Measurements from ENCODE around the gene PPID.

PPID gene

DNA sequence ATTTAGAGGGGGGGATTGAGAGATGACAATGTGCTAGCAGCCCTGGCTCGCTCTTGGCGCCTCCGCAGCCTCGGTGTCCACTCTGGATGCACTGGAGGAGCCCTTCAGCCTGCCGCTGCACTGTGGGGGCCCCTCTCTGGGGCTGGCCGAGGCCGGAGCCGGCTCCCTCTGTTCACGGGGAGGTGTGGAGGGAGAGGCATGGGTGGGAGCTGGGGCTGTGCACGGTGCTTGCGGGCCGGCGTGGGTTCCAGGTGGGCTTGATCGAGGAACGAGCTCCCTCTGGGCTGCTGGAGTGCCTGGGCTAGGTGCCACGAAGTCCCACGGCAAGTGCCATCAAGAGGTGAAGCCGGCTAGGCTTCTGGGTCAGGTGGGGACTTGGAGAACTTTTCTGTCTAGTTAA, 58.4 kb downstream of the PPID start:
- no peak for DNase-seq

DNA sequence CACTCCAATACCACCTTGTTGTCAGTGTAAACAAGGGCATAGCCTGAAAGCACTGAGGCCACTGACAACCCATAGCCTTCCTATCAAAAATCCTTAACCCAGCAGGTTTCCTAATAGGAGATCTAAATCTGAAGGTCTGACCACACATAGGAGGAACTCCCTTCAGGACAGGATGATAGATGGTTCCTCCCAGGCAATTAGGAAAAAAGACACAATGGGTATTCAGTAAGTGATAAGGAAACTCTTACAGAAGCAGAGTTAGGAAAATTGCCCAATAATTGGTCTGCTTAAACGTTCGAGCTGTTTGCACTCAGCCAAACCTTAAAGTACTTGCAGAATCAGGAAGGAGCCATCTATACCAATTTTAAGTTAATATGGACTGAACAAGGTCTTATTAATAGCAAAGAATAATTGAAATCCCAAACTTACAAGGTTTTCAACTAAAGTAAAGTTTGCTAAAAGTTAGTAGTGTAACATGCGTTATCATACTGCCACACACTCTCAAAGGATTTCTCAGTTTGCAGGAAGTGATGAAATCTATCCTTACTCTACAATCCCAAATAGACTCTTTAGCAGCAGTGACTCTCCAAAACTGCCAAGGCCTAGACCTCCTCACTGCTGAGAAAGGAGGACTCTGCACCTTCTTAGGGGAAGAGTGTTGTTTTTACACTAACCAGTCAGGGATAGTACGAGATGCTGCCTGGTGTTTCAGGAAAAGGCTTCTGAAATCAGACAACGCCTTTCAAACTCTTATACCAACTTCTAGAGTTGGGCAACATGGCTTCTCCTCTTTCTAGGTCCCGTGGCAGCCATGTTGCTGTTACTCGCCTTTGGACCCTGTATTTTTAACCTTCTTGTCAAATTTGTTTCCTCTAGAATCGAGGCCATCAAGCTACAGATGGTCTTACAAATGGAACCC, 59.2 kb downstream of the PPID start:
- DNase-seq = peak; percentile 55 to 60

DNA sequence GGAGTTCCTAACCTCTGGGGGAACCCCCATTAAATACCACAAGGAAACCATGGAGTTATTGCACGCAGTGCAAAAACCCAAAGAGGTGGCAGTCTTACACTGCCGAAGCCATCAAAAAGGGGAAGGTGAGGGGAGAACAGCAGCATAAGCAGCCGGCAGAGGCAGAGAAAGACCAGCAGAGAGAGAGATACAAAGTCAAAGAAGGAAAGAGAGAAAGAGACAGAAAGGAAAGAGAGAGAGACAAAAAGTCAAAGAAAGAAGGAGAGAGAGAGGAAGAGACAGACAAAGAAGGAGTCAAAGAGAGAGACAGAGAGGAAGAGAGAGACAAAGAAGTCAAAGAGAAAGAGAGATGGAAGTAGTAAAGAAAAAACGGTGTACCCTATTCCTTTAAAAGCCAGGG, 59.9 kb downstream of the PPID start:
- peak in 1 of 2 experiments; percentile 27 for DNase-seq

Measured in Kasumi-1 (cell line).